Neutrophil (primary cell): ENCODE data around the gene SLC35B4.

ENCODE experiments used
- H3K27ac ChIP-seq: fragments of 200-600 bp; sonication (generic); 2 replicates; pipeline ENCODE4 v1.5.1; 2016; ENCODE audit warnings: mild to moderate bottlenecking, moderate library complexity
- H3K27me3 ChIP-seq: fragments of 200-600 bp; sonication (generic); 2 replicates; pipeline ENCODE4 v1.6.0; 2016; ENCODE audit warnings: mild to moderate bottlenecking
- H3K36me3 ChIP-seq: fragments of 200-600 bp; sonication (generic); 2 replicates; pipeline ENCODE4 v1.5.1; 2017
- H3K4me1 ChIP-seq, 2 experiments: fragments of 200-600 bp in 1 of 2; sonication (generic) in 1 of 2; 1 replicate in 1 of 2; 2 replicates in 1 of 2; pipeline versions ENCODE4 v1.5.1 to v1.6.1; 2013 to 2016; ENCODE audit warnings: low read depth in 1 of 2, low read length in 1 of 2, mild to moderate bottlenecking in 1 of 2, moderate library complexity in 1 of 2; ENCODE audit not compliant: control insufficient read depth in 1 of 2, insufficient read depth in 1 of 2
- H3K4me3 ChIP-seq, 2 experiments: fragments of 200-600 bp in 1 of 2; sonication (generic) in 1 of 2; 1 replicate in 1 of 2; 2 replicates in 1 of 2; pipeline ENCODE4 v1.5.1; 2013 to 2016; ENCODE audit warnings: low read depth in 1 of 2, low read length in 1 of 2, mild to moderate bottlenecking in 1 of 2, moderate library complexity in 1 of 2
- H3K9me3 ChIP-seq: fragments of 200-600 bp; sonication (generic); 2 replicates; pipeline ENCODE4 v1.5.1; 2016
- CTCF ChIP-seq: fragments of 200-600 bp; sonication (generic); IDR thresholded peaks from 2 replicates; pipeline ENCODE4 v1.5.1; 2016; ENCODE audit warnings: antibody characterized with exemption

Gene SLC35B4

GRCh38 chr7:134343136-134343535 lies 26.4 kb upstream of the SLC35B4 start:
- Histone ChIP-seq H3K9me3 (no peaks in the 10 kb centered on the region), H3K4me1 (no peaks in the 10 kb centered on the region), H3K27ac (no peak overlapping the region), H3K4me3 (no peak overlapping the region), H3K27me3 (peaks cover 20% of the 10 kb centered on the region), H3K36me3 (no peaks in the 10 kb centered on the region)
- no peak for TF ChIP-seq CTCF

- Histone ChIP-seq H3K4me3 (no peak overlapping the region), H3K36me3 (no peaks in the 10 kb centered on the region), H3K9me3 (no peaks in the 10 kb centered on the region), H3K4me1 (no peaks in the 10 kb centered on the region), H3K27ac (no peak overlapping the region), H3K27me3 (peaks cover 19% of the 10 kb centered on the region)
- no peak for TF ChIP-seq CTCF
Observed at GRCh38 chr7:134339475-134339874, 22.7 kb upstream of the SLC35B4 start.

- Histone ChIP-seq H3K4me1 (no peaks in the 10 kb centered on the region), H3K27ac (no peak overlapping the region), H3K27me3 (peaks cover 12% of the 10 kb centered on the region), H3K9me3 (no peaks in the 10 kb centered on the region), H3K4me3 (no peak overlapping the region), H3K36me3 (no peaks in the 10 kb centered on the region)
- no peak for TF ChIP-seq CTCF
Observed at GRCh38 chr7:134337980-134338379, 21.2 kb upstream of the SLC35B4 start.

- Histone ChIP-seq H3K27ac (no peak overlapping the region), H3K4me1 (no peaks in the 10 kb centered on the region), H3K36me3 (no peaks in the 10 kb centered on the region), H3K4me3 (no peak overlapping the region), H3K27me3 (no peaks in the 10 kb centered on the region), H3K9me3 (no peaks in the 10 kb centered on the region)
- no peak for TF ChIP-seq CTCF
Observed at GRCh38 chr7:134334408-134334807, 17.7 kb upstream of the SLC35B4 start.

- TF ChIP-seq CTCF, result no peak
- no peak overlapping the region for H3K27ac ChIP-seq
Observed at GRCh38 chr7:134333943-134334342, 17.2 kb upstream of the SLC35B4 start.

GRCh38 chr7:134332892-134333291 lies 16.2 kb upstream of the SLC35B4 start:
- TF ChIP-seq CTCF, result no peak
- H3K4me1 ChIP-seq, result no peaks in the 10 kb centered on the region
- no peaks in the 10 kb centered on the region for H3K27me3 ChIP-seq
- H3K36me3 ChIP-seq, result no peaks in the 10 kb centered on the region
- no peak overlapping the region for H3K4me3 ChIP-seq
- H3K27ac ChIP-seq, result no peak overlapping the region
- no peaks in the 10 kb centered on the region for H3K9me3 ChIP-seq

More at GRCh38 chr7:134333943-134334342, 17.2 kb upstream of the SLC35B4 start:
- no peaks in the 10 kb centered on the region for H3K4me1 ChIP-seq
- H3K27me3 ChIP-seq, result no peaks in the 10 kb centered on the region
- no peaks in the 10 kb centered on the region for H3K9me3 ChIP-seq
- no peak overlapping the region for H3K4me3 ChIP-seq
- H3K36me3 ChIP-seq, result no peaks in the 10 kb centered on the region
